ENCODE measurements around the gene ZNF609.
"Not testable (repeated sequence)": the region's sequence is repeated elsewhere in the genome, so short reads cannot be mapped to it uniquely, and the experiment has no call there.

ZNF609 gene

GRCh38 chr15:64581408-64581761, 121.0 kb downstream of the ZNF609 start:
- DNase-seq (ENCODE audit: low spot score), result no peak

DNA sequence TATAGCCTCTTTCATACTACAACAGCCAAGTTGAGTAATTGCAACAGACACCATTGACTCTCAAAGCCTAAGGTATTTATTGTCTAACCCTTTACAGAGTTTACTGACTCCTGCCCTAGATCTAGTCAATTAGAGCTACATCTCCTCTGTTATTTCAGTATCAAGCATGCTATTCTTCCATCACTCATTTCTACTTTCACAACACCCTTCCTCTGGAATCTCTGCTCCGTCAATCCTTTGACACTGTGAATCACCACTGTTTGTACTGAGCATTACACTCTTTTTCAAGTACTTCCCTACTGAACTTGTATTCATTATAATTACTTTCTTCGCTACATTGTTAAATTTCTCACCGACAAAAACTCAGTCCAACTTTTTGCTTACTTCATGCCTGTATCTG, 121.8 kb downstream of the ZNF609 start:
- no peak for DNase-seq (ENCODE audit: low spot score)

DNA sequence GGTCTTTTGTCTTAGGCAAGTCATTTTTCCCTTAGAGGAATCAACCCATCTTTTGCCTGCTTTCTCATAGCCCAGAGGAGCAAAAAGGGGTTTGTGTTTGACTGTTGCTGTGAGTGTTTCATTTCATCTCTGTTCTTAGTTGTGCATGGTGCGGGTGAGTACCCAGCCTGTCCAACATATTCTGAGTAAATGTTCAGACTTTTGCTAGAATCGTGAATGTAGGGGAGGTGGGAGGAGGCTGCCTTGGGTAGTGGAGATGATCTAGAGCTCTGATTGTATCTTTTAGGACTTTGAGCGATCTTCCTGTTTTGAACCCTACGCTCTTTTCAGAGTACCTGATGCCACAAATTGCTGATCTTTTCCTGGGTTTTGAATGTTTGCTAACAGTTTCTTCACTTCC, 123.1 kb downstream of the ZNF609 start:
- no peak for DNase-seq (ENCODE audit: low spot score)

GRCh38 chr15:64583983-64584382, 123.6 kb downstream of the ZNF609 start:
- no peak for DNase-seq (ENCODE audit: low spot score)

DNA sequence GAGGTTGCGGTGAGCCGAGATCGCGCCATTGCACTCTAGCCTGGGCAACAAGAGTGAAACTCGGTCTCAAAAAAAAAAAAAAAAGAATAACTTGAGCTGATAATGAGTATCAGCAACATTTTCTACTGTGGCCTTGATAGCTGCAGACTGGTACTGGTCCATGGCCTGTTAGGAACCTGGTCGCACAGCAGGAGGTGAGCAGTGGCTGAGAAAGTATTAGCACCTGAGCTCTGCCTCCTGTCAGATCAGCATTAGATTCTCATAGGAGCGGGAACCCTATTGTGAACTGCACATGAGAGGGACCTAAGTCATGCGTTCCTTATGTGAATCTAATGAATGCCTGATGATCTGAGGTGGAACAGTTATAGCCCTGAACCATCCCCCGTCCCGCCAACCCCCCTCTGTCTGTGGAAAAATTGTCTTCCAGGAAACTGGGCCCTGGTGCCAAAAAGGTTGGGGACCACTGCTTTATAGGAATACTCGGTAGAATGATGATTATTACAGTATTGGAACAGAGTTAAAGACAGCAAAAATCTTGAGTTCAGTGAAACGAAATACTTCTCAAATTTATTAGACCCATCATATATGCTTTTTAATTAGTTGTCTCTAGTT, 126.0 kb downstream of the ZNF609 start:
- no peak for DNase-seq (ENCODE audit: low spot score)

DNA sequence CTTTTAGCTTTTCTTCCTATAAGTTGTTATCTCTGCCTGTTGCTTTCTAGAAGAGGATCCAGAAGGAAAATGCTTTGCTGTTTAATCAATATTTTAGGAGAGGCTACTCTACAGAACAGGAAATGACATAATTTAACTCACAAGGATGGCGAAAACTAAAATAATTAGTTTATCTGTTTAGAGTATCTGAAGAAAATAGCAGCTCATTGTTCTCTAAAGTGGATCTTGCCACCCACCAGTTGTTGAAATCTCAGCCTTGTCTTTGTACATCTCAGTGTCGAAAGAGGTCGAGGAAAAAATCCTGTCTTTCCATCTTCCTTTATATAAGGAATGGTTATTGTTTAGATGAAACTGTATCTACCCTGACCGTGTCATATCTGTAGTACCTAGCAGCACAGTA, 126.6 kb downstream of the ZNF609 start:
- no peak for DNase-seq (ENCODE audit: low spot score)

DNA sequence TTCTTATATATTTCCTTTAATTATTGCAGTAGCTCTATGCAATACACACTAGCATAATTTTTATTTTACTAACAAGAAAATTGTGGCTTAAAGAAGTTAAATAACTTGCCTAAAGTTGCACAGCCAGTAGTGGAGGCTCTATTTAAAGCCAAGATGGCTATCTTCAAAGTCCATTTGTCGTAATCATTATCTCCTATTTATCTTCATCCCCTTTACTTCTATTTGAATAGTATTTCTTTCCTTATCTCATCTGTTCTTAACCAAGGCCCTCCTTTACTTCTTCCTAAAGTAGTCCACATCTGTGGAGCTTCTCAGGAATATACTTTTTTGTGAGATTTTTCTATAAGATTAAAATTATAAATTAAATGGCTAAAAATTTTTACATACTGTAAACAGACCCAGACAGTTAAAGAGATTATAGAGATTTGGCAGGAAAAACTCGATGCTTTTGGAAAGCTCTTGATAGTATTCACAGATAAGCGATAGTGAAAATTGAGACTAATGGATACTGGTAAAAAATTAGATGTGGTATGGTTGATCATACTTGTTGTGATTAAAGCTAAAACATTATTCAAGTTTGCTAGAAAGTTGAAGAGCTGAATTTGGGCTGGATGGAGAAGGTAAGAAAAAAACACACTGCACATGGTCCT, 129.2 kb downstream of the ZNF609 start:
- DNase-seq (ENCODE audit: low spot score), result no peak

DNA sequence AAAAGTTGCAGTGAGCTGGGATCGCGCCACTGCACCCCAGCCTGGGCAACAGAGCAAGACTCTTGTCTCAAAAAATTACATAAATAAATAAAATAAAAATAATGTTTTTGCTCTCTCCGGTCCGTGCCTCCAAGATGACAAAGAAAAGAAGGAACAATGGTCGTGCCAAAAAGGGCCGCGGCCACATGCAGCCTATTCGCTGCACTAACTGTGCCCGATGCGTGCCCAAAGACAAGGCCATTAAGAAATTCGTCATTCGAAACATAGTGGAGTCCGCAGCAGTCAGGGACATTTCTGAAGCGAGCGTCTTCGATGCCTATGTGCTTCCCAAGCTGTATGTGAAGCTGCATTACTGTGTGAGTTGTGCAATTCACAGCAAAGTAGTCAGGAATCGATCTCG, 132.5 kb downstream of the ZNF609 start:
- not testable (repeated sequence) for DNase-seq (ENCODE audit: low spot score)

DNA sequence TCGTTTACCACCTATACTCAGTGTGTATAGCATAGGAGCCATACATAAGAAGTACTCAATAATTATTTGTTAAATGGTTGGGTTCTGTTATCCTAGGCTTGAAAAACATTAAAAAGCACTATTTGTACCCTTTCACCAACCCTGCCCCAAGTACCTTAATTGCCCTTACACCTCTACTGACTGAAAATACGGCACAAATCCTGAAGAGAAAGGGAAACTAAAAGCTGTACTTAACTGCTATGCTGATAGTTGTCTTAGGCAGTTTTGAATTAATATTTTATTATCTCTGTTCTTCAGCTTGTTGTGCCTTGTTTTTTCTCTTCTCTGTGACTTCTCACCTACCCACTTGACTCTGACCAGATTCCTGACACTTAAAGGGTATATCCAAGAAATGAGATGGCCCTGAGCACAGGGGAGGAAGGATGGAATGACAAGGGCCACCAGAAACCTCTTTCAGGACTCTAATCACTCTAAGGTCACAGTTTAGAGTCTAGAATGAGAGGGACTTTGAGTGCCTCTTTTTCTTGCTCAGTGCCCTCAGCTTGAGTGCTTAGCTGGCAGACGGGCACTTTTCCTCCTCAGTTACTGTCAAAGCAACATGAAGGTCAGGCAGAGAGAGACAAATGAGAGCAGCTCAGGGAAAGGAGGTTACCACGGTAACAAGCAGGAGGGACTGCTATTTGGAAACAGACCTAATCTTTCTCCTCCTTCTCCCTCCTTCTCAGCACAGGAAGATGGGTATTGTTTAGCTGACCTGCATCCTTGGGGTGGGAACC, 136.5 kb downstream of the ZNF609 start:
- DNase-seq (ENCODE audit: low spot score), result peak; percentile 39

- no peak for DNase-seq (ENCODE audit: low spot score)
Observed at GRCh38 chr15:64597477-64597822, 137.1 kb downstream of the ZNF609 start.

GRCh38 chr15:64599226-64599625, 138.8 kb downstream of the ZNF609 start:
- DNase-seq (ENCODE audit: low spot score), result no peak

DNA sequence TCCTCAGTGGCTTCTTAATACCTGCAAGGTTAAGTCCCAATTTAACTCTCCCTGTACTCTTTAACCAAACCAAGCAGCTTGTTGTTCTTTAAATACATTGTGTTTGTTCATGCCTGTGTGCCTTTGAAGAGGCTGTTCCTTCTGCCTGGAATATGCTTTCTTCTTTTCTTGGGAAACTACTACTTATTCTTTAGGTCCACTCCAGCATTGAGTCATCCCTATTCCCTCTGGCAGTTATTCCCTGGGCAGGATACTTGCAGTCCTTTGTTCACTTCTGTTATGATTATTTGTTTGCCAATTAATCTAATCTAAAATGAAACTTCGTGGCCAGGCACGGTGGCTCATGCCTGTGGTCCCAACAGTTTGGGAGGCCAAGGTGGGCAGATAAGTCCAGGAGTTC, 139.3 kb downstream of the ZNF609 start:
- DNase-seq (ENCODE audit: low spot score), result no peak

- DNase-seq (ENCODE audit: low spot score), result no peak
Observed at GRCh38 chr15:64600794-64601193, 140.4 kb downstream of the ZNF609 start.

DNA sequence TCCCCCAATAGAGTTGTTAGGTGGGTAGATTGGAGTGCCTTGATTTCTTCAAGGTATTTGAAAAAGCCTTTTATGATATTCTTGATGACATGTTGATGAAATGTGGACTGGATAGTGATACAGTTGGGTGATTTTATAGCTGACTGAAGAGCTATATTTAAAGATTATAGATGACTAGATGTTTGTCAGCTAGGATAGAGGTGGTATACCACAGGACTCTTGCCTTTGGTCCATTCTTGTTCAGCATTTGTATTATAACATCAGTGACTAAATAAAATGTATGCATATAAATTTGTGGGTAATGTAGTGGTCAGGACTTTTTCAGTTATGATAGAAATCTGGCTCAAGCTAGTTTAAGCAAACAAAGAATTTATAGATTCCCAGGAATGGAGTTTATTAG, 143.9 kb downstream of the ZNF609 start:
- no peak for DNase-seq (ENCODE audit: low spot score)

GRCh38 chr15:64607416-64607815, 147.0 kb downstream of the ZNF609 start:
- not testable (repeated sequence) for DNase-seq (ENCODE audit: low spot score)

DNA sequence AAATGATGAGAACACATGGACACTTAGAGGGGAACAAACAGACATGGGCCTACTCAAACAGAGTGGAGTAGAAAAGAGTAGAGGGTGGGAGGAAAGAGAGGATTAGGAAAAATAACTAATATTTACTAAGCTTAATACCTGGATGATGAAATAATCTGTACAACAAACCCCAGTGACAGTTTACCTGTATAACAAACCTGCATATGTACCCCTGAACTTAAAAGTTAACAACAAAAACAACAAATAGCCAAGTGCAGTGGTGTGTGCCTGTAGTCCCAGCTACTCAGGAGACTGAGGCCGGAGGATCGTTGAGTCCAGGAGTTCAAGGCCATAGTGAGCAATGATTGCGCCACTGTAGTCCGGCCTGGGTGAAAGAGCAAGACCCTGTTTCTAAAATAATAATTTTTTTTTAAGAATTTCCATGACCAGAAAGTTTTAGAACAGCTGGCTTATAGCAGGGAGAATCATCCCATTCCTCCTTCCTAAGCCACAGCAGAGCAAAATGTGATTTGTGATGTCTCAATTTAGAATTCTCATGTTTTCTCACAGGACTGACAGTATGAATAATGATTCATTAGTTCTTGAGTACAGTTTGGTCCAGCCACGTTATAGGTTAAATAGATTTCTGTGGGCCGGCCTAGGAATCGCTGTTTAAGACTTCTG, 150.0 kb downstream of the ZNF609 start:
- DNase-seq (ENCODE audit: low spot score), result no peak

GRCh38 chr15:64611085-64611725, 150.8 kb downstream of the ZNF609 start:
- no peak for DNase-seq (ENCODE audit: low spot score)

GRCh38 chr15:64614519-64614918, 154.1 kb downstream of the ZNF609 start:
- no peak for DNase-seq (ENCODE audit: low spot score)

GRCh38 chr15:64617727-64618126, 157.3 kb downstream of the ZNF609 start:
- no peak for DNase-seq (ENCODE audit: low spot score)

DNA sequence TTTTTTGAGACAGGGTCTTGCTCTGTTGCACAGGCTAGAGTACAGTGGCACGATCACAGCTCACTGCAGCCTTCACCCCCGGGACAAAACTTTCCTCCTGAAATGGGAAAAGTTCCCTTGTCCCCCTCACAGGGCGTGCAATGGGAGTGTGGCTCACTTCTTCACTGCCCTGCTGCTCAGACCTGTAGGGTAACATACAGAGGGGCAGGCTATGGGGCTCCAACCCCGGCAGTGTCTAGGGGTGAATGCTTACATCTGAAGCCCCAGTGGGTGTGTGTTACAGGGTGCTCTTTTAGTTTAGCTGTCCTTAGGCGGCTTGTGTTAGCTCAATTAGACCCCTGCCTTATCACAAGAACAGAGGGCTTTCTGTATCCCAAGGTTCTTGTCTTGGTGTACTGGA, 157.8 kb downstream of the ZNF609 start:
- DNase-seq (ENCODE audit: low spot score), result no peak

DNA sequence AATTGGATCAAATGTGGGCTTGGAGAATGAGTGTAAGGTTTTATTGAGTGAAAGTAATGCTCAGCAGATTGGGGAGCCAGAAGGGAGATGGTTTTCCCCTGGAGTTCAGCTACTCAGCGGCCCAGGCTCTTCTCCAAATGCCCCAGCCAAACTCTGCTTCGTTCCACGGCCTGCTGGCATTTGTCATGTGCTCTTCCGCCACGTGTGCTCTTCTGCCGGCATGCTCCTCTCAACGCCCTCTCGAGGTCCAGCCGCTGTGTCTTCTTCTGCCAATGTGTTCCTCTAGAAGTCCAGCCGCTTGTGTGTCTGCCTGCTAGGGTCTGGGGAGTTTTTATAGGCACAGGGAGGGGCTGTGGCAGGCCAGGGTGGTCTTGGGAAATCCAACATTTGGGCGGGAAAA, 158.2 kb downstream of the ZNF609 start:
- no peak for DNase-seq (ENCODE audit: low spot score)

Data from hematopoietic multipotent progenitor cell treated with erythropoietin and hydrocortisone succinate and interleukin-3 and kit ligand, for 15 days (in vitro differentiated cells).